ENCODE measurements around the gene ZFP36L1. TPM values are rescaled to one million over a fixed set of nuclear protein-coding genes. Genes with fewer than 3 reads are reported as not detected.
A peak's percentile ranks its signal among the peaks of the same experiment; 100 is the strongest.

Gene ZFP36L1
- total and polyA plus RNA-seq, 10 donors, result 65.7 to 443 (median 305) TPM

DNA sequence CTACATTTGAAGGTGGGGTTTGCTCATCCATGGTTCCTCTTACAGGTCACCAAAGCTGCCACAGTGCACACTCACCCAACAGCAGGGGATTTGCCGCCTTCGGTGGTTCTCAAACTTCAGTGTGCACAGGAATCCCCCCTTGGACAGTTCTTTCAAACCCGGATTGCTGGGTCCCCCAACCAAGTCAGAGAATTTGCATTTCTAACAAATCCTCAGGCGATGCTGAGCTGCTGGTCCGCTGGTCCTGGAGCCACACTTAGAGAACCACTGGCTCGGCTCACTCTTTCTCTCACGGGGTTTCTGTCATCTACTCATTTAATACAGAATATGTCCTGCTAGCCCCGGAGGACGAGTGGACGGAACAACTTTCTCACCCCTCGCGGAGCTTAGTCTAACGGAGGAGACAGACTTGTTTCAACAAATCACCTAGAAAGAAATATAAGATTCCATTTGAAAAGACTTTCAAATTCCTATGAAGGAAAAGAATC lies 24.1 kb upstream of the ZFP36L1 start:
- intact Hi-C loops (cut with DNase I; ENCODE audit: low total_unique reads), result no loop called here
- no peak for TF ChIP-seq POLR2A (IDR thresholded peaks at IDR 0.05)
- TF ChIP-seq, protein P1, sequence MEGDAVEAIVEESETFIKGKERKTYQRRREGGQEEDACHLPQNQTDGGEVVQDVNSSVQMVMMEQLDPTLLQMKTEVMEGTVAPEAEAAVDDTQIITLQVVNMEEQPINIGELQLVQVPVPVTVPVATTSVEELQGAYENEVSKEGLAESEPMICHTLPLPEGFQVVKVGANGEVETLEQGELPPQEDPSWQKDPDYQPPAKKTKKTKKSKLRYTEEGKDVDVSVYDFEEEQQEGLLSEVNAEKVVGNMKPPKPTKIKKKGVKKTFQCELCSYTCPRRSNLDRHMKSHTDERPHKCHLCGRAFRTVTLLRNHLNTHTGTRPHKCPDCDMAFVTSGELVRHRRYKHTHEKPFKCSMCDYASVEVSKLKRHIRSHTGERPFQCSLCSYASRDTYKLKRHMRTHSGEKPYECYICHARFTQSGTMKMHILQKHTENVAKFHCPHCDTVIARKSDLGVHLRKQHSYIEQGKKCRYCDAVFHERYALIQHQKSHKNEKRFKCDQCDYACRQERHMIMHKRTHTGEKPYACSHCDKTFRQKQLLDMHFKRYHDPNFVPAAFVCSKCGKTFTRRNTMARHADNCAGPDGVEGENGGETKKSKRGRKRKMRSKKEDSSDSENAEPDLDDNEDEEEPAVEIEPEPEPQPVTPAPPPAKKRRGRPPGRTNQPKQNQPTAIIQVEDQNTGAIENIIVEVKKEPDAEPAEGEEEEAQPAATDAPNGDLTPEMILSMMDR (IDR thresholded peaks at IDR 0.05 in 8 of 11, conservative IDR thresholded peaks at IDR 0.05 in 3 of 11), result peak in 5 of 11 experiments; percentile 34 to 66 (median 43)
- no peak for TF ChIP-seq POLR2AphosphoS5 (IDR thresholded peaks at IDR 0.05)
- no peak for DNase-seq
- peak overlapping the region; percentile 96 to 100 (median 99) for H3K27ac ChIP-seq
- peaks cover 41 to 93% (median 77%) of the 10 kb centered on the region in 6 donors for H3K4me1 ChIP-seq
- peak overlapping the region in 5 of 8 donors; percentile 46 to 71 (median 47) for H3K4me3 ChIP-seq
- WGBS, 5 donors, result 57 to 70% (median 59%) methylated on average over 13 of the region's 13 CpGs
- H3K9me3 ChIP-seq, result no peaks in the 10 kb centered on the region
- no peaks in the 10 kb centered on the region for H3K36me3 ChIP-seq
- H3K27me3 ChIP-seq (replicated peaks in 1 of 7), result no peaks in the 10 kb centered on the region

DNA sequence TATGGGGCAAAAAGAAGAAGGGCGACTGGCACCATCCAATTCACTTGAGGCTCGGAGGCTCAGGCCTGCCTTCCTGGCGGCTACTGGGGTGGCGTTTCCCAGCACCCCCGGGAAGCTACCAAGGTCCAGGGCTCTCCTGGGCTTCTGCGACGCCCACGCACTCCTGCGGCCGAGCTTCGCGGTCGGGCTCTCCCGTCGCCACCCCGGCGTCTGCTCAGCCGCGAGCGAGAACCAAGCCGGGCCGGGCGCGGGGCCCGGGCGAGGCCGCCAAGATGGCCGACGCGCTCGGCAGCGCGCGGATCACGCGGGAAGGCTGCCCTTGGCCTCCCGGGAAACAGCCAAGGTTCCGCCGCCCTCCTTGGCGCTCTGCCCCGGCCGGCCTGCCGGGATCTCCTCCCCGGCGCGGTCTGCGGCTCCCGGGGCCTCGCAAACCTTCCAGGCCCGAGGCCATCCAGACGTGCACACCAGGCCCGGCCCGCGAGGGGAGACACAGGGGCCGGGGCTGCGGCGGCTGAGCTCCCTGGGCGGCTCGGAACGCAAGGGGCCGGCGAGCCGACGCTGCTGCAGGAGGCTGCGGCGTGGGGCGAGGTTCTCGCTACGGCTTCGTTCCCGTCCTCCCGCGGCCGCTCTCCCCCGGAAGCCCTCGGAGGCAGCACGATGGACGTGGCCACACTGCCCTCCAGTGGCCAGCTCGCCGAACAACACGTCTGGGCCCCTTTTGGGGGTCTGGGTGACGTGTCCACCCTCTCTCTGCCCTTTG lies 23.5 kb upstream of the ZFP36L1 start:
- WGBS, 5 donors, result 1 to 4% (median 2%) methylated on average over 34 to 82 of the region's 82 CpGs
- peak overlapping the region; percentile 26 to 71 (median 46) for H3K4me3 ChIP-seq
- H3K27me3 ChIP-seq (replicated peaks in 1 of 7), result no peaks in the 10 kb centered on the region
- peaks cover 42 to 93% (median 73%) of the 10 kb centered on the region in 6 donors for H3K4me1 ChIP-seq
- H3K36me3 ChIP-seq, result no peaks in the 10 kb centered on the region
- peak; percentile 99 for DNase-seq
- TF ChIP-seq POLR2AphosphoS5 (IDR thresholded peaks at IDR 0.05) (peak; percentile 89 to 93 (median 91)), POLR2A (IDR thresholded peaks at IDR 0.05) (peak in 1 of 3 donors; percentile 9)
- TF ChIP-seq, protein P1 (IDR thresholded peaks at IDR 0.05 in 8 of 11, conservative IDR thresholded peaks at IDR 0.05 in 3 of 11), result peak; percentile 93 to 99 (median 98)
- intact Hi-C loops (cut with DNase I; ENCODE audit: low total_unique reads), result no loop called here
- peak overlapping the region; percentile 96 to 100 (median 99) for H3K27ac ChIP-seq
- no peaks in the 10 kb centered on the region for H3K9me3 ChIP-seq

DNA sequence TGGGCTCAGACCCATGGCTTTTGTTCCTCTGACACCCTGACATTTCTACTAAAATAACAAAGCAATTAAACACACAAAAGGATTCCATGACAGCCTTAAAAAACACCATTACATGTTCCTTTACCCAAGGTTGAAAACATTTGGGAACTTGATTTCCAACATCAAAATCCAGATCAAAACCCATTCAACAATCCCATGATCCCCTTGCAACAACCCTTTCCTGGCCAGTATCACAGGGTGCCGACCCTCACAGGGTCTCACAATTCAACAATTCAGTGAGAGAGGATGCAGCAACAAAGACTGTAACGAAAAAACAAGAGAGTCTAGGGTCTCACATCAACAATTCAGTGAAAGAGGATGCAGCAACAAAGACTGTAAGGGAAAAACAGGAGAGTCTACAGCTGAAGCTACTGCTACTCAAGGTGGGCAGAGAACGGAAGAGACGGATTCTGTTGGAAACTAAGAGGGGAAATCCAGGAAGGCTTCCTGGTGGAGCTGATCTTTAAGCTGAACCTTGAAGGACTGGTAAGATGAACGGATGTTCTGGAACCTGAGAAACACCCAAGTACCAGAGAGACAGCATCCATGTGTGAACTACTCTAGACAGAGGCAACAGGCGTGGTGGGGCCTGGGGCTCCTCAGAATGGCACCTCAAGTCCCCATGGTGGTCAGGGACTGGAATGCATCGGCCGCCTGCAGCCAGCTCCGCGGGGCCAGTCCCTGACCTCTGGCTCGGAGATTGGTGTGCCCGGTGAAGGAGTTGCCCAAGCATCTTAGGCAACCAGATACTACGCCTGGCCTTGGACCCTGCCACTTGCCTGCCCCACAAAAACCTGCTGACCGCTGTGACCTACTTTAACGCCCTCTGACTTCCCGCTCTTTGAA lies 22.7 kb upstream of the ZFP36L1 start:
- Histone ChIP-seq H3K27me3 (replicated peaks in 1 of 7) (no peaks in the 10 kb centered on the region), H3K4me3 (peak overlapping the region; percentile 26 to 71 (median 46)), H3K4me1 (peaks cover 42 to 89% (median 65%) of the 10 kb centered on the region in 6 donors), H3K36me3 (no peaks in the 10 kb centered on the region), H3K27ac (peak overlapping the region; percentile 96 to 100 (median 99)), H3K9me3 (no peaks in the 10 kb centered on the region)
- WGBS, 5 donors, result 36 to 74% (median 60%) methylated on average over 13 to 16 of the region's 16 CpGs
- intact Hi-C loops (cut with DNase I; ENCODE audit: low total_unique reads), result no loop called here
- TF ChIP-seq POLR2AphosphoS5 (IDR thresholded peaks at IDR 0.05) (no peak), POLR2A (IDR thresholded peaks at IDR 0.05) (no peak)
- TF ChIP-seq, protein P1 (IDR thresholded peaks at IDR 0.05 in 8 of 11, conservative IDR thresholded peaks at IDR 0.05 in 3 of 11), result no peak
- DNase-seq, result peak; percentile 87

Data from spleen (tissue), 11 donors.